Measurements from ENCODE around the gene SMG9. TPM values are rescaled to one million over a fixed set of nuclear protein-coding genes. Genes with fewer than 3 reads are reported as not detected.

The SMG9 gene
- total and polyA plus RNA-seq, 2 donors (not counting 1 experiment from before 2014, with no cell fraction given): 6.0 to 6.1 TPM

GRCh38 chr19:43719378-43719868, 35.3 kb downstream of the SMG9 start:
- Histone ChIP-seq H3K27me3 (ENCODE audit: control insufficient read depth, insufficient read depth, low read length) (no peaks in the 10 kb centered on the region), H3K4me2 (ENCODE audit: extremely low read depth, insufficient read depth, low read length) (no peak overlapping the region), H4K20me1 (ENCODE audit: control insufficient read depth, extremely low read depth, insufficient read depth, low read length) (no peaks in the 10 kb centered on the region), H3K4me1 (ENCODE audit: control insufficient read depth, extremely low read depth, insufficient read depth, low read length) (no peaks in the 10 kb centered on the region), H3K27ac (ENCODE audit: insufficient read depth, low read length) (no peak overlapping the region), H3K9me3 (ENCODE audit: control insufficient read depth, insufficient read depth, low read depth, low read length) (no peaks in the 10 kb centered on the region), H2AFZ (ENCODE audit: low read length) (no peak overlapping the region), H3K79me2 (ENCODE audit: control insufficient read depth, insufficient read depth, low read length) (no peaks in the 10 kb centered on the region), H3K9ac (ENCODE audit: insufficient read depth, low read length) (no peak overlapping the region), H3K36me3 (ENCODE audit: control insufficient read depth, insufficient read depth, low read length) (no peaks in the 10 kb centered on the region), H3K4me3 (replicated peaks in 1 of 4; ENCODE audit: control extremely low read depth in 1 of 4, insufficient read depth in 1 of 4, low read depth in 3 of 4, low read length in 4 of 4) (no peak overlapping the region)
- TF ChIP-seq, protein P1, sequence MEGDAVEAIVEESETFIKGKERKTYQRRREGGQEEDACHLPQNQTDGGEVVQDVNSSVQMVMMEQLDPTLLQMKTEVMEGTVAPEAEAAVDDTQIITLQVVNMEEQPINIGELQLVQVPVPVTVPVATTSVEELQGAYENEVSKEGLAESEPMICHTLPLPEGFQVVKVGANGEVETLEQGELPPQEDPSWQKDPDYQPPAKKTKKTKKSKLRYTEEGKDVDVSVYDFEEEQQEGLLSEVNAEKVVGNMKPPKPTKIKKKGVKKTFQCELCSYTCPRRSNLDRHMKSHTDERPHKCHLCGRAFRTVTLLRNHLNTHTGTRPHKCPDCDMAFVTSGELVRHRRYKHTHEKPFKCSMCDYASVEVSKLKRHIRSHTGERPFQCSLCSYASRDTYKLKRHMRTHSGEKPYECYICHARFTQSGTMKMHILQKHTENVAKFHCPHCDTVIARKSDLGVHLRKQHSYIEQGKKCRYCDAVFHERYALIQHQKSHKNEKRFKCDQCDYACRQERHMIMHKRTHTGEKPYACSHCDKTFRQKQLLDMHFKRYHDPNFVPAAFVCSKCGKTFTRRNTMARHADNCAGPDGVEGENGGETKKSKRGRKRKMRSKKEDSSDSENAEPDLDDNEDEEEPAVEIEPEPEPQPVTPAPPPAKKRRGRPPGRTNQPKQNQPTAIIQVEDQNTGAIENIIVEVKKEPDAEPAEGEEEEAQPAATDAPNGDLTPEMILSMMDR (conservative IDR thresholded peaks at IDR 0.05 in 1 of 2, IDR thresholded peaks at IDR 0.05 in 1 of 2; ENCODE audit: low read depth in 1 of 2, low read length in 2 of 2): no peak
- no peak for TF ChIP-seq EZH2 (IDR thresholded peaks at IDR 0.05; ENCODE audit: low read length, missing control alignments)
- no peak for DNase-seq (ENCODE audit: low read depth in 2 of 2)

DNA sequence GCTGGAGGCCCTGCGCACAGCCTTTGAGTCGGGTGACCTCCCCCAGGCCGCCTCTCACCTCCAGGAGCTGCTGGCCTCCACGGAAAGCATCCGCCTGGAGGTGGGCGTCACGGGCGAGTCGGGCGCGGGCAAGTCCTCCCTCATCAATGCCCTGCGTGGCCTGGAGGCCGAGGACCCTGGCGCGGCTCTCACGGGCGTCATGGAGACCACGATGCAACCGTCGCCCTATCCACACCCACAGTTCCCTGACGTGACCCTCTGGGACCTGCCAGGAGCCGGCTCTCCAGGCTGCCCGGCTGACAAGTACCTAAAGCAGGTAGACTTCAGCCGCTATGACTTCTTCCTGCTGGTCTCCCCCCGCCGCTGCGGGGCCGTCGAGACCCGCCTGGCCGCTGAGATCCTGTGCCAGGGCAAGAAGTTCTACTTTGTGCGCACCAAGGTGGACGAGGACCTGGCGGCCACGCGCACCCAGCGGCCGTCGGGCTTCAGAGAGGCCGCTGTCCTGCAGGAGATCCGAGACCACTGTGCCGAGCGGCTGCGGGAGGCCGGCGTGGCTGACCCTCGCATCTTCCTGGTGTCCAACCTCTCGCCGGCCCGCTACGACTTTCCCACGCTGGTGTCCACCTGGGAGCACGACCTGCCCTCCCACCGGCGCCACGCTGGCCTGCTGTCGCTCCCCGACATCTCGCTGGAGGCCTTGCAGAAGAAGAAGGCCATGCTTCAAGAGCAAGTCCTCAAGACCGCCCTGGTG, 36.0 kb downstream of the SMG9 start:
- no peak for DNase-seq (ENCODE audit: low read depth in 2 of 2)
- Histone ChIP-seq H4K20me1 (ENCODE audit: control insufficient read depth, extremely low read depth, insufficient read depth, low read length) (no peaks in the 10 kb centered on the region), H3K9me3 (ENCODE audit: control insufficient read depth, insufficient read depth, low read depth, low read length) (no peaks in the 10 kb centered on the region)

DNA sequence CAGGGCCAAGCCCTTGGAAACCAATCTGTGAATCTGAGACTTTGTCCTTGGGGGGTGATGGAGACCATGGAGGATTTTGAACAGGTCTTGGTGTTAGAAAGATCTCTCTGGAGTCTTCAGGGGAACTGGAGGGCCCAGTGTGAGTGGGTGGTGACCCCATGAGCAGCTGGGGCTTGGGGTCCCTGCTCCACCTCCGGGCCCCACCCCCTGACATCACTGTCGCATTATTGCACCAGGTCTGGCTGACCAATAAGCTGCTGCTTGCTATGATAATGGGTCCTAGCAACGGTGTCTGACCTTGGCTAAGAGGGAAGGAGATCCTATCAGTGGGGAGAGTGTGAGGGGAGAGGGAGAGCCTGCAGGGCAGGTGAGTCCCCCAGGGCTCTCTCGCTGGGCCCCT, 39.0 kb downstream of the SMG9 start, which contains the start of gene IRGC:
Gene IRGC, plus strand, starts transcription at position 301 of the 400 bp plus-strand sequence. CDS start 2,483 bp downstream, outside the sequence.
- TF ChIP-seq, protein P1 (conservative IDR thresholded peaks at IDR 0.05 in 1 of 2, IDR thresholded peaks at IDR 0.05 in 1 of 2; ENCODE audit: low read depth in 1 of 2, low read length in 2 of 2): no peak
- no peak for TF ChIP-seq EZH2 (IDR thresholded peaks at IDR 0.05; ENCODE audit: low read length, missing control alignments)
- H3K27ac ChIP-seq (ENCODE audit: insufficient read depth, low read length): no peak within 1 kb of the TSS
- H3K79me2 ChIP-seq (ENCODE audit: control insufficient read depth, insufficient read depth, low read length): no peaks in the 10 kb centered on the region
- H3K4me3 ChIP-seq (replicated peaks in 1 of 4; ENCODE audit: control extremely low read depth in 1 of 4, insufficient read depth in 1 of 4, low read depth in 3 of 4, low read length in 4 of 4): no peak within 1 kb of the TSS
- H3K4me1 ChIP-seq (ENCODE audit: control insufficient read depth, extremely low read depth, insufficient read depth, low read length): no peaks in the 10 kb centered on the region
- H2AFZ ChIP-seq (ENCODE audit: low read length): no peak within 1 kb of the TSS
- no peak for DNase-seq (ENCODE audit: low read depth in 2 of 2)
- no peaks in the 10 kb centered on the region for H3K9me3 ChIP-seq (ENCODE audit: control insufficient read depth, insufficient read depth, low read depth, low read length)
- no peaks in the 10 kb centered on the region for H3K27me3 ChIP-seq (ENCODE audit: control insufficient read depth, insufficient read depth, low read length)
- no peaks in the 10 kb centered on the region for H4K20me1 ChIP-seq (ENCODE audit: control insufficient read depth, extremely low read depth, insufficient read depth, low read length)
- no peak within 1 kb of the TSS for H3K9ac ChIP-seq (ENCODE audit: insufficient read depth, low read length)
- H3K4me2 ChIP-seq (ENCODE audit: extremely low read depth, insufficient read depth, low read length): no peak within 1 kb of the TSS
- no peaks in the 10 kb centered on the region for H3K36me3 ChIP-seq (ENCODE audit: control insufficient read depth, insufficient read depth, low read length)

More for the DNA sequence above, 36.0 kb downstream of the SMG9 start:
- H2AFZ ChIP-seq (ENCODE audit: low read length): no peak overlapping the region
- no peaks in the 10 kb centered on the region for H3K79me2 ChIP-seq (ENCODE audit: control insufficient read depth, insufficient read depth, low read length)
- H3K27ac ChIP-seq (ENCODE audit: insufficient read depth, low read length): no peak overlapping the region
- no peaks in the 10 kb centered on the region for H3K4me1 ChIP-seq (ENCODE audit: control insufficient read depth, extremely low read depth, insufficient read depth, low read length)
- no peak overlapping the region for H3K9ac ChIP-seq (ENCODE audit: insufficient read depth, low read length)
- H3K36me3 ChIP-seq (ENCODE audit: control insufficient read depth, insufficient read depth, low read length): no peaks in the 10 kb centered on the region
- H3K4me3 ChIP-seq (replicated peaks in 1 of 4; ENCODE audit: control extremely low read depth in 1 of 4, insufficient read depth in 1 of 4, low read depth in 3 of 4, low read length in 4 of 4): no peak overlapping the region
- TF ChIP-seq, protein P1 (conservative IDR thresholded peaks at IDR 0.05 in 1 of 2, IDR thresholded peaks at IDR 0.05 in 1 of 2; ENCODE audit: low read depth in 1 of 2, low read length in 2 of 2): no peak
- TF ChIP-seq EZH2 (IDR thresholded peaks at IDR 0.05; ENCODE audit: low read length, missing control alignments): no peak
- no peaks in the 10 kb centered on the region for H3K27me3 ChIP-seq (ENCODE audit: control insufficient read depth, insufficient read depth, low read length)
- no peak overlapping the region for H3K4me2 ChIP-seq (ENCODE audit: extremely low read depth, insufficient read depth, low read length)

All from fibroblast of lung (primary cell).